Activated B cell treated with CpG ODN at 0.5 μM for 24 hours (primary cell): ENCODE results near the gene PYDC2. TPM values are rescaled to one million over a fixed set of nuclear protein-coding genes. Genes with fewer than 3 reads are reported as not detected.

ENCODE experiments used
- ATAC-seq: fragments of 200-7000 bp; cut with Tn5 transposase; one replicate; pipeline ENCODE4 v1.10.0; 2021; ENCODE audit warnings: low read depth, mild to moderate bottlenecking, moderate library complexity
- CTCF ChIA-PET: fragments of 350-600 bp; sonication (Branson Sonifier 250); formaldehyde crosslinking; loops from one replicate; lab custom pipeline; 2021; ENCODE audit warnings: antibody characterized with exemption; lab: Charles Lee
- POLR2A ChIA-PET: fragments of 350-600 bp; sonication (Branson Sonifier 250); formaldehyde crosslinking; loops from one replicate; lab custom pipeline; 2021; ENCODE audit warnings: antibody characterized with exemption; lab: Charles Lee
- DNase-seq: peaks from one replicate; pipeline ENCODE4 v3.0.0; 2022
- H3K27ac Mint-ChIP-seq: one replicate; pipeline ENCODE4 v1.8.0; 2020; ENCODE audit warnings: mixed read lengths
- H3K27me3 Mint-ChIP-seq: one replicate; pipeline ENCODE4 v1.8.0; 2021; ENCODE audit warnings: mixed read lengths
- H3K36me3 Mint-ChIP-seq: one replicate; pipeline ENCODE4 v1.8.0; 2021; ENCODE audit warnings: low read depth, mixed read lengths
- H3K4me1 Mint-ChIP-seq: one replicate; pipeline ENCODE4 v1.8.0; 2021; ENCODE audit warnings: mixed read lengths
- H3K4me3 Mint-ChIP-seq: one replicate; pipeline ENCODE4 v1.8.0; 2020; ENCODE audit warnings: mild to moderate bottlenecking, mixed read lengths
- H3K9me3 Mint-ChIP-seq: one replicate; pipeline ENCODE4 v1.8.0; 2020; ENCODE audit warnings: mixed read lengths
- intact Hi-C: fragments of 100-400 bp; cut with micrococcal nuclease; formaldehyde crosslinking; loops from one replicate; pipeline ENCODE4 v1.15.1; 2024
- total RNA-seq: library from RNA; stranded (reverse); gene quantifications from 2 replicates; pipeline ENCODE4 v1.2.3, GENCODE V29; 2022
- TF ChIP-seq, protein P1 (sequence below): fragments of 200-600 bp; IDR thresholded peaks from one replicate; pipeline ENCODE4 v1.8.0; 2022; ENCODE audit warnings: antibody characterized with exemption, mild to moderate bottlenecking

The PYDC2 gene
- total RNA-seq, 1 donor from 2014 or later, result not detected

GRCh38 chr3:191417457-191417729 is 43.6 kb upstream of the PYDC2 start:
- peaks cover 6% of the 10 kb centered on the region for H3K9me3 Mint-ChIP-seq
- POLR2A ChIA-PET, result no interaction called here
- DNase-seq (no peak), ATAC-seq (no peak)
- no peaks in the 10 kb centered on the region for H3K27me3 Mint-ChIP-seq
- intact Hi-C loops, result loop anchor here (1.0 to 2.0 kb wide), 4 partner anchors 795 to 1027 kb away; no protein-coding TSS in a partner anchor
- TF ChIP-seq, protein P1, sequence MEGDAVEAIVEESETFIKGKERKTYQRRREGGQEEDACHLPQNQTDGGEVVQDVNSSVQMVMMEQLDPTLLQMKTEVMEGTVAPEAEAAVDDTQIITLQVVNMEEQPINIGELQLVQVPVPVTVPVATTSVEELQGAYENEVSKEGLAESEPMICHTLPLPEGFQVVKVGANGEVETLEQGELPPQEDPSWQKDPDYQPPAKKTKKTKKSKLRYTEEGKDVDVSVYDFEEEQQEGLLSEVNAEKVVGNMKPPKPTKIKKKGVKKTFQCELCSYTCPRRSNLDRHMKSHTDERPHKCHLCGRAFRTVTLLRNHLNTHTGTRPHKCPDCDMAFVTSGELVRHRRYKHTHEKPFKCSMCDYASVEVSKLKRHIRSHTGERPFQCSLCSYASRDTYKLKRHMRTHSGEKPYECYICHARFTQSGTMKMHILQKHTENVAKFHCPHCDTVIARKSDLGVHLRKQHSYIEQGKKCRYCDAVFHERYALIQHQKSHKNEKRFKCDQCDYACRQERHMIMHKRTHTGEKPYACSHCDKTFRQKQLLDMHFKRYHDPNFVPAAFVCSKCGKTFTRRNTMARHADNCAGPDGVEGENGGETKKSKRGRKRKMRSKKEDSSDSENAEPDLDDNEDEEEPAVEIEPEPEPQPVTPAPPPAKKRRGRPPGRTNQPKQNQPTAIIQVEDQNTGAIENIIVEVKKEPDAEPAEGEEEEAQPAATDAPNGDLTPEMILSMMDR, result no peak
- H3K27ac Mint-ChIP-seq, result no peak overlapping the region
- H3K4me1 Mint-ChIP-seq, result peaks cover 7% of the 10 kb centered on the region
- no peak overlapping the region for H3K4me3 Mint-ChIP-seq
- H3K36me3 Mint-ChIP-seq, result no peaks in the 10 kb centered on the region
- CTCF ChIA-PET, result no interaction called here

GRCh38 chr3:191420771-191421170 is 40.2 kb upstream of the PYDC2 start:
- peaks cover 4% of the 10 kb centered on the region for H3K4me1 Mint-ChIP-seq
- ChIA-PET POLR2A (no interaction called here), CTCF (interaction anchor here (1.6 kb wide), 1 partner anchor 38 kb away, joined by 3 read pairs; no protein-coding TSS in a partner anchor)
- H3K9me3 Mint-ChIP-seq, result no peaks in the 10 kb centered on the region
- TF ChIP-seq, protein P1, result no peak
- peaks cover 14% of the 10 kb centered on the region for H3K27me3 Mint-ChIP-seq
- no peak for ATAC-seq
- DNase-seq, result no peak
- intact Hi-C loops, result no loop called here
- H3K27ac Mint-ChIP-seq, result no peak overlapping the region
- no peaks in the 10 kb centered on the region for H3K36me3 Mint-ChIP-seq
- H3K4me3 Mint-ChIP-seq, result no peak overlapping the region

GRCh38 chr3:191424881-191425280 is 36.1 kb upstream of the PYDC2 start:
- no peak overlapping the region for H3K27ac Mint-ChIP-seq
- no peak for ATAC-seq
- H3K4me3 Mint-ChIP-seq, result no peak overlapping the region

DNA sequence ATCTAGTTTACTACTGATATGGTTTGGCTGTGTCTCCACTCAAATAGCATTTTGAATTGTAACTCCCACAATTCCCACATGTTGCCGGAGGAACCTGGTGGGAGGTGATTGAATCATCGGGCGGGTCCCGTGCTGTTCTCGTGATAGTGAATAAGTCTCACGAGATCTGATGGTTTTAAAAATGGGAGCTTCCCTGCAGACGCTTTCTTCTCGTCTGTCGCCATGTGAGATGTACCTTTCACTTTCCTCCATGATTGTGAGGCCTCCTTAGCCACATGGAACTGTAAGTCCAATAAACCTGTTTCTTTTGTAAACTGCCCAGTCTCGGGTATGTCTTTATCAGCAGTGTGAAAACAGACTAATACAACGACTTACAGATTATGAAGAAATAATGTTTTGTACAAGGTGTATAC is 35.6 kb upstream of the PYDC2 start:
- TF ChIP-seq, protein P1, result no peak
- DNase-seq (no peak), ATAC-seq (no peak)
- H3K27ac Mint-ChIP-seq, result no peak overlapping the region
- CTCF ChIA-PET, result interaction anchor here (1.4 kb wide), 1 partner anchor 11 kb away, joined by 3 read pairs; no protein-coding TSS in a partner anchor
- peaks cover 17% of the 10 kb centered on the region for H3K27me3 Mint-ChIP-seq
- intact Hi-C loops, result no loop called here
- POLR2A ChIA-PET, result no interaction called here
- no peaks in the 10 kb centered on the region for H3K36me3 Mint-ChIP-seq
- no peak overlapping the region for H3K4me3 Mint-ChIP-seq
- H3K9me3 Mint-ChIP-seq, result no peaks in the 10 kb centered on the region
- no peaks in the 10 kb centered on the region for H3K4me1 Mint-ChIP-seq

More at GRCh38 chr3:191424881-191425280, 36.1 kb upstream of the PYDC2 start:
- H3K9me3 Mint-ChIP-seq, result no peaks in the 10 kb centered on the region
- POLR2A ChIA-PET, result no interaction called here
- no peak for DNase-seq
- H3K36me3 Mint-ChIP-seq, result no peaks in the 10 kb centered on the region
- intact Hi-C loops, result no loop called here
- CTCF ChIA-PET, result interaction anchor here (1.4 kb wide), 1 partner anchor 11 kb away, joined by 3 read pairs; no protein-coding TSS in a partner anchor
- no peaks in the 10 kb centered on the region for H3K4me1 Mint-ChIP-seq
- peaks cover 15% of the 10 kb centered on the region for H3K27me3 Mint-ChIP-seq
- TF ChIP-seq, protein P1, result no peak

GRCh38 chr3:191426311-191426710 is 34.7 kb upstream of the PYDC2 start:
- CTCF ChIA-PET, result no interaction called here
- H3K4me1 Mint-ChIP-seq, result no peaks in the 10 kb centered on the region
- H3K9me3 Mint-ChIP-seq, result peaks cover 1% of the 10 kb centered on the region
- H3K27me3 Mint-ChIP-seq, result peaks cover 21% of the 10 kb centered on the region
- ATAC-seq (no peak), DNase-seq (no peak)
- intact Hi-C loops, result no loop called here
- no peak overlapping the region for H3K27ac Mint-ChIP-seq
- POLR2A ChIA-PET, result no interaction called here
- TF ChIP-seq, protein P1, result no peak
- H3K36me3 Mint-ChIP-seq, result no peaks in the 10 kb centered on the region
- no peak overlapping the region for H3K4me3 Mint-ChIP-seq
